Activated CD8-positive, alpha-beta memory T cell treated with anti-CD3 and anti-CD28 coated beads for 36 hours (primary cell): ENCODE measurements around the gene PCP4L1. TPM values are rescaled to one million over a fixed set of nuclear protein-coding genes. Genes with fewer than 3 reads are reported as not detected.
"Not testable (repeated sequence)": the region's sequence is repeated elsewhere in the genome, so short reads cannot be mapped to it uniquely, and the experiment has no call there.

Experiments
- CTCF ChIA-PET: fragments of 350-600 bp; sonication (Branson Sonifier 250); formaldehyde crosslinking; loops from one replicate; lab custom pipeline; 2021; ENCODE audit warnings: antibody characterized with exemption; lab: Charles Lee
- POLR2A ChIA-PET: fragments of 350-600 bp; sonication (Branson Sonifier 250); formaldehyde crosslinking; loops from one replicate; lab custom pipeline; 2021; ENCODE audit warnings: antibody characterized with exemption; lab: Charles Lee
- total RNA-seq, 2 experiments: library from RNA; stranded (reverse); gene quantifications; one replicate each; pipeline ENCODE4 v1.2.3, GENCODE V29; 2021

The PCP4L1 gene
- total RNA-seq, 2 experiments from 2014 or later: 0.13 TPM; not detected in 1

- CTCF ChIA-PET: interaction anchor here (0.6 to 7.9 kb wide), 31 partner anchors 10 to 486 kb away, joined by 3 to 56 read pairs (median 4); partner anchors contain the start of genes ADAMTS4, B4GALT3, CFAP126 and FCER1G
- POLR2A ChIA-PET: interaction anchor here (0.6 to 1.5 kb wide), 11 partner anchors 9 to 99 kb away, joined by 3 to 10 read pairs (median 6); partner anchors contain the start of genes NDUFS2 and PPOX
Observed at GRCh38 chr1:161225534-161226319, 32.8 kb upstream of the PCP4L1 start, which contains the start of gene TOMM40L. Gene TOMM40L (plus strand): TSS chr1:161226060. CDS start chr1:161226490, 430 bp downstream.

- CTCF ChIA-PET: interaction anchor here (0.7 to 7.9 kb wide), 26 partner anchors 10 to 213 kb away, joined by 3 to 56 read pairs (median 6); partner anchors contain the start of genes ADAMTS4, B4GALT3, CFAP126 and FCER1G
- POLR2A ChIA-PET: interaction anchor here (0.6 to 1.5 kb wide), 8 partner anchors 10 to 99 kb away, joined by 3 to 10 read pairs (median 6); partner anchors contain the start of genes NDUFS2 and PPOX
Observed at GRCh38 chr1:161226320-161226711, 32.2 kb upstream of the PCP4L1 start.

GRCh38 chr1:161226759-161227158, 31.8 kb upstream of the PCP4L1 start:
- POLR2A ChIA-PET: no interaction called here
- CTCF ChIA-PET: interaction anchor here (0.7 to 7.9 kb wide), 16 partner anchors 10 to 163 kb away, joined by 3 to 56 read pairs (median 8); partner anchors contain the start of genes B4GALT3, FCER1G, NDUFS2 and NR1I3

GRCh38 chr1:161227196-161227871, 31.2 kb upstream of the PCP4L1 start:
- POLR2A ChIA-PET: no interaction called here
- CTCF ChIA-PET: interaction anchor here (0.6 to 7.9 kb wide), 18 partner anchors 8 to 162 kb away, joined by 3 to 56 read pairs (median 6); partner anchors contain the start of genes B4GALT3, CFAP126, FCER1G and NDUFS2

GRCh38 chr1:161228032-161228431, 30.5 kb upstream of the PCP4L1 start:
- ChIA-PET POLR2A (interaction anchor here (0.6 kb wide), 1 partner anchor 12 kb away, joined by 4 read pairs; no protein-coding TSS in a partner anchor), CTCF (interaction anchor here (0.6 to 7.9 kb wide), 15 partner anchors 9 to 155 kb away, joined by 3 to 56 read pairs (median 5); partner anchors contain the start of genes CFAP126, FCER1G, NDUFS2 and NR1I3)

DNA sequence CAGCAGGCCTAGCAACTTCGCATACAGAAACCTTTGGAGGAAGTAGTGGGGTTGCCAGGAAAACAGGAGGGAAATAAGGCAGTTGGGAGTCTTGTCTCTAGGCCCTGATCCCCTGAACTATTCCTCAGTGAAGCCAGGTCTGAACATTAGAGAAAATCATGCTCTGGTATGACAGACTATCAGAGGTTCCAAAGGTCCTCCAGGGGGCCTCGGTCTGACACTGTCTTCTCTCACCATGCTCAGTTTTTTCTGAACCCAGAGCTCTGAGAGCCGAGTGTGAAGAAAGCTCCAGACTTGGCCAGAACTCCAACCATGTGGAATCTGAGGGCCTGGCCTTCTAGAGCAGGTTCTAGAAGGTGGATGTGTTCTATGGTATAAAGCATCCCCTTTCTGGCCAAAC, 28.6 kb upstream of the PCP4L1 start:
- ChIA-PET CTCF (interaction anchor here (0.7 to 7.9 kb wide), 7 partner anchors 12 to 153 kb away, joined by 3 to 39 read pairs (median 3); no protein-coding TSS in a partner anchor), POLR2A (interaction anchor here (0.6 kb wide), 1 partner anchor 69 kb away, joined by 7 read pairs; no protein-coding TSS in a partner anchor)

DNA sequence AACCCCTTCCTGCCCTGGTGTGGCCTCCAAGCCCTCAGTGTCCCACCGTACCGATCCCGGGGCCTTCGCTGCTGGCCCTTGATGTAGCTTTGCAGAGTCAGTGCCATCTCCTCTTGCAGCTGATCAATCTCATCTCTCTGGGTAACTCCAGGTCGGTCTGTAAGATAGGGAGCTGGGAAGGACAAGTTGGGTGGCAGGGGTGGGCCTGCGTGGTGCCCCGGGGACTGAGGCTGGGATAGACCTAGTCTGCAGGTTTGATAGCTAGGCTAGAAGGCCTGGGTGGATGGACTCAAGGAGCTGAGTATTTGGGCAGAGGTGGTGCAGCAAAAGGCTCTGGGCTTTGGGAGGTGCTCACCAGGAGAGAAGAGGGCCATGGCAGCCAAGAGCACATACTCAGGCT, 27.8 kb upstream of the PCP4L1 start:
- POLR2A ChIA-PET: interaction anchor here (0.9 kb wide), 1 partner anchor 76 kb away, joined by 3 read pairs; no protein-coding TSS in a partner anchor
- CTCF ChIA-PET: interaction anchor here (0.7 to 7.9 kb wide), 5 partner anchors 10 to 152 kb away, joined by 3 to 39 read pairs (median 3); no protein-coding TSS in a partner anchor

- ChIA-PET CTCF (interaction anchor here (1.0 kb wide), 1 partner anchor 39 kb away, joined by 5 read pairs; no protein-coding TSS in a partner anchor), POLR2A (no interaction called here)
Observed at GRCh38 chr1:161233102-161233501, 25.4 kb upstream of the PCP4L1 start.

DNA sequence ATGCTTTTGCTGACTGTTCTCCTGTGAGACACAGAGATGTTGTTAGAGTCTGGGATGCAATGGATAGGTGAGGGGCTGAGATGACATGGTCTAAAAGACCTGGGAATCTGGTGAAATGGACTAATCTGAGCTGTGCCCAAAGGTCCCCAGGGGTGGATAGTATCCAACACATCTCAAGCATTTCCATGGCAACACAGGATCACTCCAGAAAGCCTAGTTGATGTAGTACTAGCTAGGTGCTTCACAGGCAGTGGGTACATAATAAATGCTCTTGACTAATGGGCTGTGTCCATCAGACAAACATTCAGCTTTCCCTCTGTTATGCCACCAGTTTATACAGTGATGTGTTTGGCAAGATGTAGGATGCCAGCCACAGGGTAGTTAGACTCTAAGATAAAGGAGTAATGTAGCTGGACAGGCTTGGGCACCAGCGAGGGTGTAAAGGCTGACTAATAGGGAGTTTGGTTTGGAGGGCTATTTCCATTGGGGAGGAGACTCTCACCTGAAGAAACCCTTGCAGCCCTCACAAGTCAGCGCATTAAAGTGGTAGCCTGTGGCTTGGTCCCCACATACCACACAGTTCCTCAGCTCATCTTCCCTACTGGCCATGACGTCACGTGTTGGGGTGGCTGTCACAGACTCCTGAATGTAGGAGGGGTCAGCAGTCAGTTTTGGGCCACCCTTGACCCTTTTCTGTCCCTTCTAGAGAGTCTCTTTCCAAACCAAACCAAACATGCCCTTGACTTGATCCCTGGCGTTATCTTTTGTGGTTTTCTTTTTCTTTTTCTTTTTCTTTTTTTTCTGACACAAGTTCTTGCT, 22.4 kb upstream of the PCP4L1 start:
- ChIA-PET CTCF (interaction anchor here (1.0 to 2.0 kb wide), 3 partner anchors 9 to 146 kb away, joined by 3 to 7 read pairs (median 6); partner anchors contain the start of gene TOMM40L), POLR2A (no interaction called here)

- ChIA-PET POLR2A (no interaction called here), CTCF (interaction anchor here (1.0 to 2.7 kb wide), 3 partner anchors 10 to 11 kb away, joined by 4 to 11 read pairs (median 6); partner anchors contain the start of gene TOMM40L)
Observed at GRCh38 chr1:161238039-161238473, 20.5 kb upstream of the PCP4L1 start, which contains the start of gene NR1I3. Gene NR1I3 (minus strand): TSS chr1:161238203. CDS start chr1:161236565, 1,638 bp downstream.

DNA sequence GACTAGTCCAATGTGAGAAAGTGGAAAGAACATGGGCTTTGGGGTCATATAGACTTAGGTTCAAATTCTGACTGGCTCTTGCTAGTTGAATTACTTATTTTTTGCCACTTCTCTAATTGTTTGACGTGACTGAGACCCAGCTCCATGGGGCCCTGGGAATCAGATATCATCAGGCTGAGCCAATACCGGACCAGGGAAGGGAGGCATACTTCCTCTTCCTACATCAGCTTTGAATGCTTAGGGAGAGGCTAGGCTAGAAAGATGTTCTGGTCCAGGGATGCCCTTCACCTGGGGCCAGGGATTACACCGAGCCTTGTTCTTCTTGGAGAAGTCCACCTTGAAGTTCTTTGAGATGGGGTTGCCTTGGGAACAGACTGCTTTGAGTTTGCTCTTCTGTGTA, 16.9 kb upstream of the PCP4L1 start:
- CTCF ChIA-PET: interaction anchor here (0.9 kb wide), 1 partner anchor 12 kb away, joined by 3 read pairs; no protein-coding TSS in a partner anchor

DNA sequence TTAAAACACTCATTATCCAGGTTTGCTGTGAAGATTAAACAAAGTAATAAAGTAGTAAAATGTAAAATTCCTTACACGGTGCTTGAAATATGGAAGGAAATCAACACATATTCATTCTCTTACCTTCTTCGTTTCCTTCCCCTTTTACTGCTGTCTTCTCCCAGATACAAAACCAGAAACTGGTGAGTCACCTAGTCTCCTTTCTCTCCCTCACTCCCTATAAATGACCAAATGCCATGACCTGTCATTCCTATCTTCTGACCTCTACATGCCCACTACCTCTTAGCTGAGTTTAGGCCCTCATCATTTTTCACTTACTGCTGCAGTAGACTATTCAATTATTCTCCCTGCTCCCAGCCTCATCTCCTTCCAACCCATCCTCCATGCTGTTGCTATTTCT, 16.2 kb upstream of the PCP4L1 start:
- CTCF ChIA-PET: interaction anchor here (0.9 kb wide), 1 partner anchor 12 kb away, joined by 3 read pairs; no protein-coding TSS in a partner anchor

More for the DNA sequence above, 16.9 kb upstream of the PCP4L1 start:
- POLR2A ChIA-PET: no interaction called here

DNA sequence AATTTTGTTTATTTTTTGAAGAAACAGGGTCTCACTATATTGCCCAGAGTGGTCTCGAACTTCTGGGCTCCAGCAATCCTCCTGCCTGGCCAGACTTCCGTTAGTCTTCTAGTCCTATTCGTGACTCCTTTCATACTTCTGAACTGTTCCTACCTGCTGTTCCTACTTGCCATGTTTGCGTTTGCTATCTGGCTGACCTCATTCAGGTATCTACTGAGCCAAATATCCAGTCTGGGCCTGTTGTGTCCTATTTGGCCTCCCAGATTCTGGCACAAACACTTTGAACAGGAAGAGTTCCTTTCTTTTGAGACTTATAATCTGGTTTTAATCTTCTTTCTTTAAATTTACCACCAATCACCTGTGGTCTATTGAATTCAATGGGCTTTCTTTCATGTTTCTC, 13.7 kb upstream of the PCP4L1 start:
- CTCF ChIA-PET: no interaction called here
- POLR2A ChIA-PET: no interaction called here

More for the DNA sequence above, 16.2 kb upstream of the PCP4L1 start:
- POLR2A ChIA-PET: no interaction called here

DNA sequence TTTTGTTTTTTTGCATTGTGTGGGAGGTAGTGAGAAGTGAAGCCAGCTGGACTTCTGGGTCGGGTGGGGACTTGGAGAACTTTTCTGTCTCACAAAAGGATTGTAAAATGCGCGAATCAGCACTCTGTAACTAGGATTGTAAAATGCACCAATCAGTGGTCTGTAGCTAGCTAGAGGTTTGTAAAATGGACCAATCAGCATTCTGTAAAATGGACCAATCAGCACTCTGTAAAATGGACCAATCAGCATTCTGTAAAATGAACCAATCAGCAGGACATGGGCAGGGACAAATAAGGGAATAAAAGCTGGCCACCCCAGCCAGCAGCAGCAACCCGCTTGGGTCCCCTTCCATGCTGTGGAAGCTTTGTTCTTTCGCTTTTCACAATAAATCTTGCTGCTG, 8.4 kb upstream of the PCP4L1 start:
- POLR2A ChIA-PET: not testable (repeated sequence)

GRCh38 chr1:161250829-161251228, 7.7 kb upstream of the PCP4L1 start:
- POLR2A ChIA-PET: no interaction called here
- CTCF ChIA-PET: interaction anchor here (0.5 kb wide), 1 partner anchor 184 kb away, joined by 4 read pairs; no protein-coding TSS in a partner anchor

More for the DNA sequence above, 8.4 kb upstream of the PCP4L1 start:
- CTCF ChIA-PET: interaction anchor here (0.7 to 1.7 kb wide), 3 partner anchors 9 to 42 kb away, joined by 3 to 4 read pairs (median 4); no protein-coding TSS in a partner anchor

GRCh38 chr1:161251579-161251978, 7.0 kb upstream of the PCP4L1 start:
- ChIA-PET CTCF (no interaction called here), POLR2A (no interaction called here)

GRCh38 chr1:161255302-161255701, 3.2 kb upstream of the PCP4L1 start:
- POLR2A ChIA-PET, CTCF ChIA-PET: not testable (repeated sequence)
